Neural crest cell (in vitro differentiated cells): ENCODE results near the gene ELOVL1. TPM values are rescaled to one million over a fixed set of nuclear protein-coding genes. Genes with fewer than 3 reads are reported as not detected.

Source experiments
- DNase-seq: peaks from one replicate; pipeline ENCODE4 v3.0.0; 2021; ENCODE audit warnings: low read depth, mixed read lengths, low spot score
- H3K27ac Mint-ChIP-seq: one replicate; pipeline ENCODE4 v1.8.0; 2021; ENCODE audit warnings: mild to moderate bottlenecking, mixed read lengths; ENCODE audit not compliant: unreplicated experiment
- H3K27me3 Mint-ChIP-seq: 2 replicates; pipeline ENCODE4 v1.8.0; 2021; ENCODE audit warnings: low read depth, mild to moderate bottlenecking, mixed read lengths
- H3K36me3 Mint-ChIP-seq: 2 replicates; pipeline ENCODE4 v1.8.0; 2021; ENCODE audit warnings: low read depth, mild to moderate bottlenecking, mixed read lengths
- H3K4me1 Mint-ChIP-seq: 2 replicates; pipeline ENCODE4 v1.8.0; 2021; ENCODE audit warnings: mixed read lengths
- H3K4me3 Mint-ChIP-seq: one replicate; pipeline ENCODE4 v1.8.0; 2021; ENCODE audit warnings: mild to moderate bottlenecking, mixed read lengths
- H3K9me3 Mint-ChIP-seq: 2 replicates; pipeline ENCODE4 v1.8.0; 2021; ENCODE audit warnings: mixed read lengths
- CTCF ChIP-seq: fragments of 200-600 bp; sonication (generic); conservative IDR thresholded peaks from 2 replicates; pipeline ENCODE4 v1.5.0; 2021; ENCODE audit warnings: antibody characterized with exemption, mild to moderate bottlenecking
- total RNA-seq: library from RNA; stranded (reverse); gene quantifications from 2 replicates; pipeline ENCODE4 v1.2.1, GENCODE V29; 2021

Gene ELOVL1
- total RNA-seq, 1 donor from 2014 or later, result 30.8 TPM

GRCh38 chr1:43339584-43340232 is 28.1 kb downstream of the ELOVL1 start:
- no peak for DNase-seq
- no peaks in the 10 kb centered on the region for H3K27me3 Mint-ChIP-seq
- TF ChIP-seq CTCF, result no peak
- no peak overlapping the region for H3K4me3 Mint-ChIP-seq
- no peaks in the 10 kb centered on the region for H3K9me3 Mint-ChIP-seq
- no peaks in the 10 kb centered on the region for H3K36me3 Mint-ChIP-seq
- H3K4me1 Mint-ChIP-seq, result peaks cover 6% of the 10 kb centered on the region
- no peak overlapping the region for H3K27ac Mint-ChIP-seq

- Mint-ChIP-seq H3K27me3 (no peaks in the 10 kb centered on the region), H3K27ac (no peak overlapping the region), H3K36me3 (no peaks in the 10 kb centered on the region), H3K4me3 (no peak overlapping the region), H3K9me3 (no peaks in the 10 kb centered on the region), H3K4me1 (peaks cover 6% of the 10 kb centered on the region)
- DNase-seq, result no peak
- TF ChIP-seq CTCF, result no peak
Measured at GRCh38 chr1:43338001-43338400, 29.8 kb downstream of the ELOVL1 start.

- no peaks in the 10 kb centered on the region for H3K36me3 Mint-ChIP-seq
- H3K4me3 Mint-ChIP-seq, result no peak within 1 kb of the TSS
- DNase-seq, result no peak
- no peak within 1 kb of the TSS for H3K27ac Mint-ChIP-seq
- no peaks in the 10 kb centered on the region for H3K27me3 Mint-ChIP-seq
- TF ChIP-seq CTCF, result no peak
- H3K4me1 Mint-ChIP-seq, result peaks cover 6% of the 10 kb centered on the region
- no peaks in the 10 kb centered on the region for H3K9me3 Mint-ChIP-seq
Measured at GRCh38 chr1:43337588-43337987, 30.2 kb downstream of the ELOVL1 start, which contains the start of gene MPL. TSS of gene MPL (plus strand) at chr1:43337818. CDS start at chr1:43337849, 31 bp downstream.

GRCh38 chr1:43334453-43335205 is 33.2 kb downstream of the ELOVL1 start:
- no peak overlapping the region for H3K27ac Mint-ChIP-seq
- TF ChIP-seq CTCF, result no peak
- no peaks in the 10 kb centered on the region for H3K27me3 Mint-ChIP-seq

GRCh38 chr1:43331688-43332087 is 36.1 kb downstream of the ELOVL1 start:
- no peak for TF ChIP-seq CTCF
- H3K36me3 Mint-ChIP-seq, result no peaks in the 10 kb centered on the region
- peaks cover 5% of the 10 kb centered on the region for H3K9me3 Mint-ChIP-seq

More at GRCh38 chr1:43334453-43335205, 33.2 kb downstream of the ELOVL1 start:
- H3K9me3 Mint-ChIP-seq, result no peaks in the 10 kb centered on the region
- no peaks in the 10 kb centered on the region for H3K4me1 Mint-ChIP-seq
- no peaks in the 10 kb centered on the region for H3K36me3 Mint-ChIP-seq
- no peak for DNase-seq
- H3K4me3 Mint-ChIP-seq, result no peak overlapping the region

More at GRCh38 chr1:43331688-43332087, 36.1 kb downstream of the ELOVL1 start:
- H3K27me3 Mint-ChIP-seq, result no peaks in the 10 kb centered on the region
- DNase-seq, result no peak
- no peak overlapping the region for H3K4me3 Mint-ChIP-seq
- no peak overlapping the region for H3K27ac Mint-ChIP-seq
- H3K4me1 Mint-ChIP-seq, result no peaks in the 10 kb centered on the region
